Endothelial cell of umbilical vein (primary cell): ENCODE results near the gene WNT6. TPM values are rescaled to one million over a fixed set of nuclear protein-coding genes. Genes with fewer than 3 reads are reported as not detected.

Source experiments
- BruUV-seq: library from RNA; stranded (reverse); fragments of 400-500 nt; replicated peaks from 2 replicates; lab custom pipeline; 2021; lab: Mats Ljungman, UMichigan
- CTCF ChIA-PET: fragments of 300-600, 350-600 bp; sonication (Branson Sonifier 250); formaldehyde crosslinking; loops from one replicate; lab custom pipeline; 2021; ENCODE audit warnings: antibody characterized with exemption, inconsistent platforms; lab: Charles Lee
- POLR2A ChIA-PET: fragments of 300-600, 350-600 bp; sonication (Branson Sonifier 250); formaldehyde crosslinking; loops from one replicate; lab custom pipeline; 2021; ENCODE audit warnings: antibody characterized with exemption, inconsistent platforms; lab: Charles Lee
- DNase-seq: peaks from one replicate; pipeline ENCODE4 v3.0.0-alpha.2; 2011; ENCODE audit warnings: low read depth, low spot score
- FAIRE-seq: peaks from 2 replicates; lab custom pipeline; 2011; peaks lifted over from hg19 to GRCh38; lab: Jason Lieb, UNC
- H2AFZ ChIP-seq: 2 replicates; pipeline ENCODE4 v1.6.0; 2012; ENCODE audit warnings: low read depth, low read length, control low read depth, inconsistent platforms
- H3K27ac ChIP-seq: 2 replicates; pipeline ENCODE4 v1.5.1; 2011; ENCODE audit warnings: low read depth, mild to moderate bottlenecking, control low read depth, low read length, moderate library complexity; ENCODE audit not compliant: insufficient read depth
- H3K27me3 ChIP-seq, 2 experiments: 2 replicates each; pipeline versions ENCODE4 v1.6.0 to v1.6.1; 2011; ENCODE audit warnings: low read length in 2 of 2, mixed read lengths in 1 of 2; ENCODE audit not compliant: control insufficient read depth in 2 of 2, insufficient read depth in 2 of 2
- H3K36me3 ChIP-seq, 2 experiments: 2 replicates in 1 of 2; 3 replicates in 1 of 2; pipeline ENCODE4 v1.5.1; 2011; ENCODE audit warnings: low read length in 2 of 2, mild to moderate bottlenecking in 1 of 2, moderate library complexity in 1 of 2; ENCODE audit not compliant: control insufficient read depth in 2 of 2, insufficient read depth in 2 of 2; ENCODE audit errors: extremely low read depth in 1 of 2
- H3K4me1 ChIP-seq: 3 replicates; pipeline ENCODE4 v1.5.1; 2011; ENCODE audit warnings: mild to moderate bottlenecking, low read length; ENCODE audit not compliant: control insufficient read depth, insufficient read depth; ENCODE audit errors: extremely low read depth
- H3K4me2 ChIP-seq: 2 replicates; pipeline ENCODE4 v1.6.1; 2011; ENCODE audit warnings: low read length, control low read depth, mixed read lengths; ENCODE audit not compliant: insufficient read depth
- H3K4me3 ChIP-seq, 3 experiments: fragments of 200-600 bp in 1 of 3; sonication (generic), shearing (Covaris generic) in 1 of 3; replicated peaks in 1 of 3; 2 replicates each; pipeline ENCODE4 v1.5.1; 2011 to 2016; ENCODE audit warnings: control low read depth in 3 of 3, low read length in 3 of 3, mild to moderate bottlenecking in 2 of 3, inconsistent platforms in 1 of 3, low read depth in 1 of 3, moderate library complexity in 1 of 3; ENCODE audit not compliant: insufficient read depth in 1 of 3
- H3K79me2 ChIP-seq: 2 replicates; pipeline ENCODE4 v1.6.0; 2012; ENCODE audit warnings: low read length, inconsistent platforms; ENCODE audit not compliant: control insufficient read depth, insufficient read depth
- H3K9ac ChIP-seq: replicated peaks from 2 replicates; pipeline ENCODE3; 2011; ENCODE audit warnings: low read length, control low read depth; ENCODE audit not compliant: insufficient read depth; ENCODE audit errors: extremely low read depth
- H3K9me1 ChIP-seq: replicated peaks from 3 replicates; pipeline ENCODE4 v1.6.0; 2011; ENCODE audit warnings: mild to moderate bottlenecking, low read length; ENCODE audit not compliant: control insufficient read depth, insufficient read depth; ENCODE audit errors: extremely low read depth
- H3K9me3 ChIP-seq: replicated peaks from 2 replicates; pipeline ENCODE4 v1.5.1; 2012; ENCODE audit warnings: low read length, inconsistent platforms; ENCODE audit not compliant: control insufficient read depth, insufficient read depth
- H4K20me1 ChIP-seq: replicated peaks from 2 replicates; pipeline ENCODE3; 2011; ENCODE audit warnings: mild to moderate bottlenecking, low read length; ENCODE audit not compliant: control insufficient read depth, insufficient read depth; ENCODE audit errors: extremely low read depth
- EZH2 ChIP-seq: IDR thresholded peaks from 2 replicates; pipeline ENCODE4 v1.6.1; 2012; ENCODE audit warnings: borderline replicate concordance, low read depth, mild to moderate bottlenecking, moderate library complexity, low read length, inconsistent platforms; ENCODE audit not compliant: severe bottlenecking
- FOS ChIP-seq: IDR thresholded peaks from 2 replicates; pipeline ENCODE4 v1.6.1; 2011; ENCODE audit warnings: mild to moderate bottlenecking, low read length, moderate library complexity, borderline replicate concordance; ENCODE audit not compliant: insufficient read depth
- GATA2 ChIP-seq: IDR thresholded peaks from 2 replicates; pipeline ENCODE4 v1.7.0; 2011; ENCODE audit warnings: low read depth, mild to moderate bottlenecking, moderate library complexity, mixed read lengths, low read length; ENCODE audit not compliant: insufficient read length, insufficient read depth
- JUN ChIP-seq: IDR thresholded peaks from 2 replicates; pipeline ENCODE4 v1.6.1; 2011; ENCODE audit warnings: borderline replicate concordance, low read depth; ENCODE audit not compliant: insufficient read length, insufficient read depth
- MYC ChIP-seq: IDR thresholded peaks from one replicate; pipeline ENCODE4 v1.6.1; 2011; ENCODE audit warnings: mild to moderate bottlenecking, low read depth, low read length
- POLR2A ChIP-seq: IDR thresholded peaks from 2 replicates; pipeline ENCODE4 v1.6.1; 2012; ENCODE audit warnings: low read depth, mild to moderate bottlenecking, control low read depth, low read length
- POLR2AphosphoS5 ChIP-seq: IDR thresholded peaks from 2 replicates; pipeline ENCODE4 v1.6.1; 2012; ENCODE audit warnings: low read depth, mild to moderate bottlenecking, control low read depth, low read length, moderate library complexity; ENCODE audit not compliant: insufficient read depth
- dilution Hi-C: fragments of 300-500 bp; cut with MboI; formaldehyde crosslinking; loops from one replicate; pipeline ENCODE4 v1.15.0; 2019; ENCODE audit warnings: low sequenced_read_pairs; ENCODE audit not compliant: extremely low pct_ligation_motif_present
- intact Hi-C: fragments of 100-400 bp; cut with micrococcal nuclease; formaldehyde crosslinking; loops from one replicate; pipeline ENCODE4 v1.10.0; 2022
- polyA plus RNA-seq, 4 experiments: library from polyadenylated mRNA; depleted of rRNA in 3 of 4; stranded (reverse) in 3 of 4; unstranded in 1 of 4; fragments of >200 nt; gene quantifications; 2 replicates each; pipeline versions ENCODE4 v1.2.1 to v1.2.3, GENCODE V29; 2011 to 2012; ENCODE audit warnings: missing spikeins in 1 of 4
- total RNA-seq: library from RNA; stranded (reverse); gene quantifications from 2 replicates; pipeline ENCODE4 v1.2.3, GENCODE V29; 2021
- TF ChIP-seq, protein P1 (sequence below): IDR thresholded peaks from 2 replicates; pipeline ENCODE4 v1.6.1; 2011; ENCODE audit not compliant: insufficient read depth, insufficient read length
- TF ChIP-seq, protein P2 (sequence below), 2 donors: IDR thresholded peaks; 1 replicate in 1 of 2; 2 replicates in 1 of 2; pipeline ENCODE4 v1.5.1; 2011; ENCODE audit warnings: low read length in 2 of 2, mild to moderate bottlenecking in 2 of 2, moderate library complexity in 2 of 2, control low read depth in 1 of 2, inconsistent platforms in 1 of 2, low read depth in 1 of 2; ENCODE audit not compliant: insufficient read depth in 1 of 2; ENCODE audit errors: extremely low read depth in 1 of 2

WNT6 gene
- total and polyA plus RNA-seq, 2 donors (not counting 3 experiments of a cell fraction or from before 2014, with no cell fraction given), result not detected

DNA sequence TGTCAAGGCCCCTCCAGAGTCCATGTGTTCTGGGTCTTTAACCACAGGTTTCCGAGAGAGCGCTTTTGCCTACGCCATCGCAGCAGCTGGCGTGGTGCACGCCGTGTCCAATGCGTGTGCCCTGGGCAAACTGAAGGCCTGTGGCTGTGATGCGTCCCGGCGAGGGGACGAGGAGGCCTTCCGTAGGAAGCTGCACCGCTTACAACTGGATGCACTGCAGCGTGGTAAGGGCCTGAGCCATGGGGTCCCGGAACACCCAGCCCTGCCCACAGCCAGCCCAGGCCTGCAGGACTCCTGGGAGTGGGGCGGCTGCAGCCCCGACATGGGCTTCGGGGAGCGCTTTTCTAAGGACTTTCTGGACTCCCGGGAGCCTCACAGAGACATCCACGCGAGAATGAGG is 30.3 kb downstream of the WNT6 start:
- POLR2A ChIA-PET, result no interaction called here
- Histone ChIP-seq H3K36me3 (no peaks in the 10 kb centered on the region), H2AFZ (no peak overlapping the region), H3K4me3 (no peak overlapping the region), H3K27ac (no peak overlapping the region), H4K20me1 (no peaks in the 10 kb centered on the region), H3K9me3 (no peaks in the 10 kb centered on the region), H3K9me1 (no peaks in the 10 kb centered on the region), H3K9ac (no peak overlapping the region), H3K27me3 (peaks cover 54 to 75% of the 10 kb centered on the region in 2 experiments), H3K79me2 (no peaks in the 10 kb centered on the region), H3K4me2 (no peak overlapping the region), H3K4me1 (no peaks in the 10 kb centered on the region)
- dilution Hi-C loops (no loop called here), intact Hi-C loops (no loop called here)
- no TSS peak for BruUV-seq
- TF ChIP-seq POLR2AphosphoS5 (no peak), FOS (no peak), GATA2 (no peak), EZH2 (no peak), POLR2A (no peak), MYC (no peak), JUN (no peak)
- TF ChIP-seq, protein P1, sequence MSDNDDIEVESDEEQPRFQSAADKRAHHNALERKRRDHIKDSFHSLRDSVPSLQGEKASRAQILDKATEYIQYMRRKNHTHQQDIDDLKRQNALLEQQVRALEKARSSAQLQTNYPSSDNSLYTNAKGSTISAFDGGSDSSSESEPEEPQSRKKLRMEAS, result no peak
- TF ChIP-seq, protein P2, sequence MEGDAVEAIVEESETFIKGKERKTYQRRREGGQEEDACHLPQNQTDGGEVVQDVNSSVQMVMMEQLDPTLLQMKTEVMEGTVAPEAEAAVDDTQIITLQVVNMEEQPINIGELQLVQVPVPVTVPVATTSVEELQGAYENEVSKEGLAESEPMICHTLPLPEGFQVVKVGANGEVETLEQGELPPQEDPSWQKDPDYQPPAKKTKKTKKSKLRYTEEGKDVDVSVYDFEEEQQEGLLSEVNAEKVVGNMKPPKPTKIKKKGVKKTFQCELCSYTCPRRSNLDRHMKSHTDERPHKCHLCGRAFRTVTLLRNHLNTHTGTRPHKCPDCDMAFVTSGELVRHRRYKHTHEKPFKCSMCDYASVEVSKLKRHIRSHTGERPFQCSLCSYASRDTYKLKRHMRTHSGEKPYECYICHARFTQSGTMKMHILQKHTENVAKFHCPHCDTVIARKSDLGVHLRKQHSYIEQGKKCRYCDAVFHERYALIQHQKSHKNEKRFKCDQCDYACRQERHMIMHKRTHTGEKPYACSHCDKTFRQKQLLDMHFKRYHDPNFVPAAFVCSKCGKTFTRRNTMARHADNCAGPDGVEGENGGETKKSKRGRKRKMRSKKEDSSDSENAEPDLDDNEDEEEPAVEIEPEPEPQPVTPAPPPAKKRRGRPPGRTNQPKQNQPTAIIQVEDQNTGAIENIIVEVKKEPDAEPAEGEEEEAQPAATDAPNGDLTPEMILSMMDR (IDR thresholded peaks at IDR 0.05; ENCODE audit: extremely low read depth in 1 of 2, insufficient read depth in 1 of 2, low read depth in 1 of 2, low read length in 2 of 2), result no peak
- no peak for FAIRE-seq
- CTCF ChIA-PET, result interaction anchor here (1.2 to 10.0 kb wide), 3 partner anchors 7 to 140 kb away, joined by 3 to 362 read pairs (median 103); partner anchors contain the start of gene WNT10A
- DNase-seq, result no peak
